ENCODE results near the gene MED13L. TPM values are rescaled to one million over a fixed set of nuclear protein-coding genes. Genes with fewer than 3 reads are reported as not detected.

MED13L gene
- total and polyA plus RNA-seq, 2 of the 8 experiments (the other 6 are each of a cell fraction or from before 2014, with no cell fraction given), result 15.9 to 51.7 TPM

GRCh38 chr12:115972241-115972640 lies 305.3 kb downstream of the MED13L start (continued):
- TF ChIP-seq CHD7 (IDR thresholded peaks at IDR 0.05; ENCODE audit: insufficient replicate concordance, low read length) (no peak), SRF (IDR thresholded peaks at IDR 0.05; ENCODE audit: low read depth, low read length) (no peak), USF2 (IDR thresholded peaks at IDR 0.05; ENCODE audit: low read length) (no peak), POLR2AphosphoS5 (IDR thresholded peaks at IDR 0.05; ENCODE audit: low read depth, low read length) (no peak), CTBP2 (IDR thresholded peaks at IDR 0.05; ENCODE audit: borderline replicate concordance, insufficient read depth, insufficient read length, low read length) (no peak)
